IMR-90 (cell line): ENCODE results near the gene CDK11B. TPM values are rescaled to one million over a fixed set of nuclear protein-coding genes. Genes with fewer than 3 reads are reported as not detected.

Source experiments
- ATAC-seq: fragments of 200-7000 bp; cut with Tn5 transposase; 2 replicates; pipeline ENCODE4 v1.9.1; 2020; ENCODE audit warnings: low read depth, mild to moderate bottlenecking, moderate library complexity
- BruUV-seq: library from RNA; stranded (reverse); fragments of 400-500 nt; replicated peaks from 2 replicates; lab custom pipeline; 2021; lab: Mats Ljungman, UMichigan
- CTCF ChIA-PET: fragments of 300-600 bp; formaldehyde crosslinking; extraction: SDS; loops from one replicate; lab custom pipeline; 2021; ENCODE audit warnings: antibody characterized with exemption; lab: Yijun Ruan, JAX
- POLR2A ChIA-PET: fragments of 300-600 bp; sonication (Branson Sonifier 250); formaldehyde crosslinking; loops from one replicate; lab custom pipeline; 2022; ENCODE audit warnings: antibody characterized with exemption; ENCODE audit not compliant: unreplicated experiment; lab: Charles Lee
- DNase-seq: peaks from one replicate; pipeline ENCODE4 v3.0.0; 2013
- H2AFZ ChIP-seq: replicated peaks from 2 replicates; pipeline ENCODE3; 2013; ENCODE audit warnings: low read length, mild to moderate bottlenecking; ENCODE audit not compliant: poor library complexity
- H2AK5ac ChIP-seq: 2 replicates; pipeline ENCODE4 v1.6.1; 2013; ENCODE audit warnings: low read depth, low read length, inconsistent platforms
- H2AK9ac ChIP-seq: replicated peaks from 2 replicates; pipeline ENCODE3; 2013; ENCODE audit warnings: mild to moderate bottlenecking, low read depth, low read length, moderate library complexity; ENCODE audit not compliant: poor library complexity
- H2BK120ac ChIP-seq: 2 replicates; pipeline ENCODE4 v1.6.1; 2013; ENCODE audit warnings: low read depth, low read length, inconsistent platforms
- H2BK15ac ChIP-seq: 3 replicates; pipeline ENCODE4 v1.6.1; 2013; ENCODE audit warnings: low read depth, low read length, inconsistent platforms
- H2BK20ac ChIP-seq: 2 replicates; pipeline ENCODE4 v1.6.1; 2013; ENCODE audit warnings: low read depth, mild to moderate bottlenecking, inconsistent platforms, low read length, moderate library complexity
- H2BK5ac ChIP-seq: 2 replicates; pipeline ENCODE4 v1.6.1; 2013; ENCODE audit warnings: mild to moderate bottlenecking, low read depth, low read length, inconsistent platforms; ENCODE audit not compliant: poor library complexity, severe bottlenecking
- H3K14ac ChIP-seq: replicated peaks from 2 replicates; pipeline ENCODE4 v1.6.1; 2013; ENCODE audit warnings: low read depth, low read length, inconsistent platforms
- H3K18ac ChIP-seq: 2 replicates; pipeline ENCODE4 v1.6.1; 2013; ENCODE audit warnings: low read depth, low read length, control low read depth
- H3K23ac ChIP-seq: 2 replicates; pipeline ENCODE4 v1.6.1; 2013; ENCODE audit warnings: low read depth, low read length, inconsistent platforms
- H3K27ac ChIP-seq: 2 replicates; pipeline ENCODE4 v1.5.1; 2013; ENCODE audit warnings: mild to moderate bottlenecking, control low read depth, low read length; ENCODE audit not compliant: insufficient read depth
- H3K27me3 ChIP-seq: 2 replicates; pipeline ENCODE4 v1.6.1; 2013; ENCODE audit warnings: low read length; ENCODE audit not compliant: control insufficient read depth, insufficient read depth
- H3K36me3 ChIP-seq: 2 replicates; pipeline ENCODE4 v1.6.1; 2013; ENCODE audit warnings: low read length, mixed read lengths; ENCODE audit not compliant: control insufficient read depth, insufficient read depth
- H3K4ac ChIP-seq: 2 replicates; pipeline ENCODE4 v1.6.1; 2013; ENCODE audit warnings: low read depth, low read length, inconsistent platforms
- H3K4me1 ChIP-seq: 2 replicates; pipeline ENCODE4 v1.6.1; 2013; ENCODE audit warnings: low read length, mixed read lengths; ENCODE audit not compliant: control insufficient read depth, insufficient read depth
- H3K4me2 ChIP-seq: 2 replicates; pipeline ENCODE4 v1.6.1; 2013; ENCODE audit warnings: low read depth, mild to moderate bottlenecking, control low read depth, low read length, moderate library complexity
- H3K4me3 ChIP-seq: 2 replicates; pipeline ENCODE4 v1.5.1; 2013; ENCODE audit warnings: low read depth, mild to moderate bottlenecking, control low read depth, low read length, moderate library complexity; ENCODE audit not compliant: insufficient read depth
- H3K56ac ChIP-seq: 2 replicates; pipeline ENCODE4 v1.6.1; 2013; ENCODE audit warnings: low read length, inconsistent platforms; ENCODE audit not compliant: insufficient read depth; ENCODE audit errors: extremely low read depth
- H3K79me1 ChIP-seq, 2 experiments: 2 replicates each; pipeline ENCODE4 v1.6.1; 2013; ENCODE audit warnings: low read length in 2 of 2, inconsistent platforms in 1 of 2, low read depth in 1 of 2
- H3K9ac ChIP-seq: 2 replicates; pipeline ENCODE4 v1.6.1; 2013; ENCODE audit warnings: low read depth, low read length, control low read depth
- H3K9me1 ChIP-seq: 2 replicates; pipeline ENCODE4 v1.6.1; 2013; ENCODE audit warnings: low read length, inconsistent platforms; ENCODE audit not compliant: insufficient read depth
- H3K9me3 ChIP-seq: 2 replicates; pipeline ENCODE4 v1.6.1; 2013; ENCODE audit warnings: low read length; ENCODE audit not compliant: control insufficient read depth, insufficient read depth
- H4K20me1 ChIP-seq: 2 replicates; pipeline ENCODE4 v1.6.1; 2013; ENCODE audit warnings: low read length, inconsistent platforms; ENCODE audit not compliant: insufficient read depth
- H4K5ac ChIP-seq: 2 replicates; pipeline ENCODE4 v1.6.1; 2013; ENCODE audit warnings: mild to moderate bottlenecking, low read depth, low read length, control low read depth
- H4K8ac ChIP-seq, 2 experiments: 2 replicates each; pipeline ENCODE4 v1.6.1; 2013; ENCODE audit warnings: low read depth in 2 of 2, low read length in 2 of 2, control low read depth in 1 of 2, inconsistent platforms in 1 of 2
- H4K91ac ChIP-seq: 2 replicates; pipeline ENCODE4 v1.6.1; 2013; ENCODE audit warnings: low read depth, low read length, inconsistent platforms; ENCODE audit not compliant: insufficient read depth
- BHLHE40 ChIP-seq: fragments of 150-350 bp; IDR thresholded peaks from 2 replicates; pipeline ENCODE4 v1.6.1; 2016; ENCODE audit warnings: mild to moderate bottlenecking, low read depth, low read length
- CEBPB ChIP-seq: IDR thresholded peaks from 2 replicates; pipeline ENCODE4 v1.6.1; 2012; ENCODE audit warnings: low read depth, low read length, improper control_type of control experiment
- FOS ChIP-seq: fragments of 150-350 bp; IDR thresholded peaks from 2 replicates; pipeline ENCODE4 v1.6.1; 2016; ENCODE audit warnings: low read depth, low read length
- MAZ ChIP-seq: IDR thresholded peaks from 2 replicates; pipeline ENCODE4 v1.6.1; 2012; ENCODE audit warnings: low read depth, mild to moderate bottlenecking, low read length, improper control_type of control experiment, moderate library complexity, borderline replicate concordance
- RAD21 ChIP-seq: IDR thresholded peaks from 2 replicates; pipeline ENCODE4 v1.6.1; 2012; ENCODE audit warnings: low read length, improper control_type of control experiment
- SMC3 ChIP-seq: fragments of 150-350 bp; IDR thresholded peaks from 2 replicates; pipeline ENCODE4 v1.6.1; 2016; ENCODE audit warnings: low read depth, mild to moderate bottlenecking, antibody characterized with exemption, low read length, moderate library complexity
- WGBS, 2 experiments: methylation state at CpG; one replicate each; pipeline versions ENCODE4 v1.1.5 to v1.1.7; 2013; ENCODE audit warnings: missing lambda C conversion rate in 2 of 2; ENCODE audit not compliant: insufficient read length in 1 of 2; ENCODE audit errors: extremely low coverage in 2 of 2; 5-methylcytosine and 5-hydroxymethylcytosine counted together
- dilution Hi-C: fragments of 300-500 bp; cut with HindIII; formaldehyde crosslinking; loops from one replicate; pipeline ENCODE4 v1.14.3; 2018; ENCODE audit warnings: low sequenced_read_pairs; ENCODE audit not compliant: unreplicated experiment
- in situ Hi-C: fragments of 300-500 bp; cut with MboI; formaldehyde crosslinking; loops from 3 replicates; pipeline ENCODE4 v1.14.3; 2019; ENCODE audit warnings: low sequenced_read_pairs, inconsistent platforms, mixed read lengths
- intact Hi-C: fragments of 100-400 bp; cut with micrococcal nuclease; formaldehyde crosslinking; loops from 2 replicates; pipeline ENCODE4 v1.10.0; 2022
- polyA plus RNA-seq, 3 experiments: library from polyadenylated mRNA; depleted of rRNA; stranded (reverse); fragments of >200 nt; gene quantifications; 2 replicates each; pipeline ENCODE4 v1.2.3, GENCODE V29; 2012; ENCODE audit warnings: low replicate concordance in 1 of 3
- total RNA-seq: library from RNA; depleted of rRNA; stranded (reverse); fragments of >200 nt; gene quantifications from 2 replicates; pipeline ENCODE4 v1.2.3, GENCODE V29; 2012
- TF ChIP-seq, protein P1 (sequence below): fragments of 150-350 bp; IDR thresholded peaks from 2 replicates; pipeline ENCODE4 v1.6.1; 2017; ENCODE audit warnings: mild to moderate bottlenecking, antibody characterized with exemption, low read length, low read depth
- TF ChIP-seq, protein P2 (sequence below): fragments of 150-350 bp; IDR thresholded peaks from 2 replicates; pipeline ENCODE4 v1.6.1; 2016; ENCODE audit warnings: low read depth, mild to moderate bottlenecking, low read length, moderate library complexity, borderline replicate concordance
- TF ChIP-seq, protein P3 (sequence below): conservative IDR thresholded peaks from 2 replicates; pipeline ENCODE4 v1.5.1; 2012; ENCODE audit warnings: mild to moderate bottlenecking, low read depth, low read length, improper control_type of control experiment

The CDK11B gene
- total and polyA plus RNA-seq, 2 of the 4 experiments (the other 2 are of a cell fraction) = 8.2 to 19.1 TPM

DNA sequence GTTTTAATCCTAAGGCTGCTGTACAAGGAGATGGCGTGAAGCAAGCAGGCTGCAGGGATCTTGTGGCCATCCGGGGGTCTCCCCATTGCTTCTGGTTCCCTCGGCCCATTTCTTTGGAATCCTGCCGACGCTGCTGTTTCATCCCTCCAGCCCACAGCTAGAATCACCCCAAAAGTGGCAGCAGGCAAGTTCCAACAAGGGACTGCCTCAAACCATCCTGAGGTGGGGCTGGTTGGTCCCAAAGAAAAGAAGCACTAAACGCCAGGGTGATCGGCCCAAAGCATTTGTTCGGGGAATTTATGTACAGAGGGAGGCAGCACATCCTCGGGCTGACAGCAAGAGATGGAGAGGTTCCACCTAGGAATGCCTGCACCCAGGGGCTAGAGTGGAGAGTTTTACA lies 48.0 kb downstream of the CDK11B start:
- intact Hi-C loops = no loop called here
- no peaks in the 10 kb centered on the region for H3K4me1 ChIP-seq

More for the DNA sequence above, 48.0 kb downstream of the CDK11B start:
- H3K79me1 ChIP-seq = peaks cover 10 to 20% of the 10 kb centered on the region in 2 experiments; a peak in 3 of 4 replicates
- H4K5ac ChIP-seq = no peak overlapping the region
- no peak overlapping the region for H3K27ac ChIP-seq
- H3K18ac ChIP-seq = no peak overlapping the region
- no peaks in the 10 kb centered on the region for H3K36me3 ChIP-seq
- H3K9me3 ChIP-seq = no peaks in the 10 kb centered on the region
- peaks cover 20% of the 10 kb centered on the region for H4K20me1 ChIP-seq
- H3K14ac ChIP-seq = no peak overlapping the region
- H3K23ac ChIP-seq = no peak overlapping the region
- no peak overlapping the region for H4K91ac ChIP-seq
- no peak overlapping the region for H4K8ac ChIP-seq
- H2BK15ac ChIP-seq = no peak overlapping the region
- H3K4me3 ChIP-seq = no peak overlapping the region
- H2AK9ac ChIP-seq = no peak overlapping the region
- TF ChIP-seq MAZ (no peak), SMC3 (no peak), FOS (no peak), CEBPB (no peak), BHLHE40 (no peak), RAD21 (no peak)
- TF ChIP-seq, protein P1, sequence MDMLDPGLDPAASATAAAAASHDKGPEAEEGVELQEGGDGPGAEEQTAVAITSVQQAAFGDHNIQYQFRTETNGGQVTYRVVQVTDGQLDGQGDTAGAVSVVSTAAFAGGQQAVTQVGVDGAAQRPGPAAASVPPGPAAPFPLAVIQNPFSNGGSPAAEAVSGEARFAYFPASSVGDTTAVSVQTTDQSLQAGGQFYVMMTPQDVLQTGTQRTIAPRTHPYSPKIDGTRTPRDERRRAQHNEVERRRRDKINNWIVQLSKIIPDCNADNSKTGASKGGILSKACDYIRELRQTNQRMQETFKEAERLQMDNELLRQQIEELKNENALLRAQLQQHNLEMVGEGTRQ = no peak
- TF ChIP-seq, protein P2, sequence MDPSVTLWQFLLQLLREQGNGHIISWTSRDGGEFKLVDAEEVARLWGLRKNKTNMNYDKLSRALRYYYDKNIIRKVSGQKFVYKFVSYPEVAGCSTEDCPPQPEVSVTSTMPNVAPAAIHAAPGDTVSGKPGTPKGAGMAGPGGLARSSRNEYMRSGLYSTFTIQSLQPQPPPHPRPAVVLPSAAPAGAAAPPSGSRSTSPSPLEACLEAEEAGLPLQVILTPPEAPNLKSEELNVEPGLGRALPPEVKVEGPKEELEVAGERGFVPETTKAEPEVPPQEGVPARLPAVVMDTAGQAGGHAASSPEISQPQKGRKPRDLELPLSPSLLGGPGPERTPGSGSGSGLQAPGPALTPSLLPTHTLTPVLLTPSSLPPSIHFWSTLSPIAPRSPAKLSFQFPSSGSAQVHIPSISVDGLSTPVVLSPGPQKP = no peak
- TF ChIP-seq, protein P3, sequence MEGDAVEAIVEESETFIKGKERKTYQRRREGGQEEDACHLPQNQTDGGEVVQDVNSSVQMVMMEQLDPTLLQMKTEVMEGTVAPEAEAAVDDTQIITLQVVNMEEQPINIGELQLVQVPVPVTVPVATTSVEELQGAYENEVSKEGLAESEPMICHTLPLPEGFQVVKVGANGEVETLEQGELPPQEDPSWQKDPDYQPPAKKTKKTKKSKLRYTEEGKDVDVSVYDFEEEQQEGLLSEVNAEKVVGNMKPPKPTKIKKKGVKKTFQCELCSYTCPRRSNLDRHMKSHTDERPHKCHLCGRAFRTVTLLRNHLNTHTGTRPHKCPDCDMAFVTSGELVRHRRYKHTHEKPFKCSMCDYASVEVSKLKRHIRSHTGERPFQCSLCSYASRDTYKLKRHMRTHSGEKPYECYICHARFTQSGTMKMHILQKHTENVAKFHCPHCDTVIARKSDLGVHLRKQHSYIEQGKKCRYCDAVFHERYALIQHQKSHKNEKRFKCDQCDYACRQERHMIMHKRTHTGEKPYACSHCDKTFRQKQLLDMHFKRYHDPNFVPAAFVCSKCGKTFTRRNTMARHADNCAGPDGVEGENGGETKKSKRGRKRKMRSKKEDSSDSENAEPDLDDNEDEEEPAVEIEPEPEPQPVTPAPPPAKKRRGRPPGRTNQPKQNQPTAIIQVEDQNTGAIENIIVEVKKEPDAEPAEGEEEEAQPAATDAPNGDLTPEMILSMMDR = no peak
- no peak for DNase-seq
- no TSS peak for BruUV-seq
- no peaks in the 10 kb centered on the region for H3K27me3 ChIP-seq
- no peak overlapping the region for H3K4ac ChIP-seq
- H3K56ac ChIP-seq = no peak overlapping the region
- ChIA-PET CTCF (no interaction called here), POLR2A (no interaction called here)
- no peak overlapping the region for H3K4me2 ChIP-seq
- dilution Hi-C loops (no loop called here), in situ Hi-C loops (no loop called here)
- H3K9ac ChIP-seq = no peak overlapping the region
- no peak overlapping the region for H2AK5ac ChIP-seq
- H2BK5ac ChIP-seq = no peak overlapping the region
- H3K9me1 ChIP-seq = peaks cover 9% of the 10 kb centered on the region; the same call in 1 of the 2 replicates
- 80% methylated on average over 1 of the region's 9 CpGs; no CpG with 5 or more reads in 1 of the 2 experiments for WGBS, 2 experiments
- H2BK20ac ChIP-seq = no peak overlapping the region
- H2BK120ac ChIP-seq = no peak overlapping the region
- no peak for ATAC-seq
- no peak overlapping the region for H2AFZ ChIP-seq
